Neuronal stem cell (in vitro differentiated cells): ENCODE data around the gene CLSTN3.
"Not testable (repeated sequence)": the region's sequence is repeated elsewhere in the genome, so short reads cannot be mapped to it uniquely, and the experiment has no call there.

Experiments
- DNase-seq: peaks from one replicate; pipeline ENCODE4 v3.0.0-alpha.2; 2013; ENCODE audit warnings: low spot score
- H2AFZ ChIP-seq: one replicate; pipeline ENCODE4 v1.6.1; 2013; ENCODE audit warnings: mild to moderate bottlenecking, low read length, inconsistent platforms
- H2AK5ac ChIP-seq: 2 replicates; pipeline ENCODE4 v1.6.1; 2013; ENCODE audit warnings: low read depth, mild to moderate bottlenecking, inconsistent platforms, low read length, moderate library complexity, mixed read lengths
- H2BK120ac ChIP-seq: 2 replicates; pipeline ENCODE4 v1.6.1; 2013; ENCODE audit warnings: low read depth, mild to moderate bottlenecking, inconsistent platforms, low read length, moderate library complexity, mixed read lengths
- H2BK12ac ChIP-seq: one replicate; pipeline ENCODE4 v1.6.1; 2013; ENCODE audit warnings: low read length, inconsistent platforms
- H2BK15ac ChIP-seq: 2 replicates; pipeline ENCODE4 v1.6.1; 2013; ENCODE audit warnings: mild to moderate bottlenecking, low read length, inconsistent platforms, mixed read lengths
- H2BK5ac ChIP-seq: one replicate; pipeline ENCODE4 v1.6.1; 2013; ENCODE audit warnings: inconsistent platforms, mild to moderate bottlenecking, low read length, moderate library complexity
- H3K14ac ChIP-seq: one replicate; pipeline ENCODE4 v1.6.1; 2013; ENCODE audit warnings: low read length, inconsistent platforms
- H3K18ac ChIP-seq: 2 replicates; pipeline ENCODE4 v1.6.1; 2013; ENCODE audit warnings: low read length, inconsistent platforms
- H3K23ac ChIP-seq: 2 replicates; pipeline ENCODE4 v1.6.1; 2013; ENCODE audit warnings: low read depth, mild to moderate bottlenecking, mixed read lengths, low read length, inconsistent platforms; ENCODE audit not compliant: poor library complexity
- H3K27ac ChIP-seq: replicated peaks from 3 replicates; pipeline ENCODE4 v1.5.1; 2013; ENCODE audit warnings: low read length, inconsistent platforms
- H3K27me3 ChIP-seq, 3 experiments: 2 replicates each; pipeline ENCODE4 v1.6.1; 2013; ENCODE audit warnings: low read length in 3 of 3, mild to moderate bottlenecking in 2 of 3, inconsistent platforms in 1 of 3, low read depth in 1 of 3, mixed read lengths in 1 of 3, moderate library complexity in 1 of 3; ENCODE audit not compliant: control insufficient read depth in 3 of 3, insufficient read depth in 3 of 3
- H3K36me3 ChIP-seq, 2 donors: replicated peaks in 1 of 2; 2 replicates each; pipeline ENCODE4 v1.6.1; 2013; ENCODE audit warnings: low read length in 2 of 2; ENCODE audit not compliant: control insufficient read depth in 2 of 2, insufficient read depth in 2 of 2
- H3K4ac ChIP-seq: 2 replicates; pipeline ENCODE4 v1.6.1; 2013; ENCODE audit warnings: inconsistent platforms, mild to moderate bottlenecking, low read length, moderate library complexity
- H3K4me1 ChIP-seq, 2 donors: 1 replicate in 1 of 2; 2 replicates in 1 of 2; pipeline ENCODE4 v1.6.1; 2013; ENCODE audit warnings: low read length in 2 of 2, low read depth in 1 of 2; ENCODE audit not compliant: control insufficient read depth in 2 of 2, insufficient read depth in 1 of 2
- H3K4me2 ChIP-seq: one replicate; pipeline ENCODE4 v1.6.1; 2013; ENCODE audit warnings: mild to moderate bottlenecking, low read length, inconsistent platforms; ENCODE audit not compliant: insufficient read depth, poor library complexity, severe bottlenecking
- H3K4me3 ChIP-seq, 2 donors: 2 replicates each; pipeline ENCODE4 v1.5.1; 2013; ENCODE audit warnings: low read length in 2 of 2, mild to moderate bottlenecking in 2 of 2, inconsistent platforms in 1 of 2, moderate library complexity in 1 of 2
- H3K79me1 ChIP-seq: one replicate; pipeline ENCODE4 v1.6.1; 2013; ENCODE audit warnings: low read depth, mild to moderate bottlenecking, inconsistent platforms, low read length, moderate library complexity
- H3K9ac ChIP-seq: one replicate; pipeline ENCODE4 v1.6.1; 2013; ENCODE audit warnings: mild to moderate bottlenecking, low read depth, low read length, inconsistent platforms; ENCODE audit not compliant: poor library complexity
- H3K9me3 ChIP-seq, 2 donors: replicated peaks in 1 of 2; 2 replicates each; pipeline versions ENCODE3 to v1.6.1; 2013; ENCODE audit warnings: low read length in 2 of 2, mild to moderate bottlenecking in 2 of 2, inconsistent platforms in 1 of 2, low read depth in 1 of 2, mixed read lengths in 1 of 2, moderate library complexity in 1 of 2; ENCODE audit not compliant: control insufficient read depth in 2 of 2, insufficient read depth in 1 of 2
- H4K8ac ChIP-seq: one replicate; pipeline ENCODE4 v1.6.1; 2013; ENCODE audit warnings: low read depth, mild to moderate bottlenecking, inconsistent platforms, low read length, moderate library complexity
- H4K91ac ChIP-seq: one replicate; pipeline ENCODE4 v1.6.1; 2013; ENCODE audit warnings: low read length, low read depth, mild to moderate bottlenecking, inconsistent platforms; ENCODE audit not compliant: poor library complexity
- WGBS, 2 donors: extraction: QIAGEN DNeasy Blood & Tissue Kit; methylation state at CpG; one replicate each; pipeline ENCODE4 v1.1.7; 2013; ENCODE audit warnings: missing lambda C conversion rate in 2 of 2, mixed read lengths in 1 of 2; ENCODE audit not compliant: insufficient read length in 2 of 2, insufficient replicate concordance in 1 of 2; ENCODE audit errors: extremely low coverage in 2 of 2; 5-methylcytosine and 5-hydroxymethylcytosine counted together

Gene CLSTN3

GRCh38 chr12:7107181-7107580 is 23.0 kb upstream of the CLSTN3 start:
- H4K8ac ChIP-seq, H3K18ac ChIP-seq, H2BK12ac ChIP-seq, H2BK5ac ChIP-seq, H3K27me3 ChIP-seq, H2BK15ac ChIP-seq, H3K23ac ChIP-seq, H4K91ac ChIP-seq, H3K4me2 ChIP-seq, H3K4me1 ChIP-seq, H3K4ac ChIP-seq, H2AFZ ChIP-seq, H3K9ac ChIP-seq, H2AK5ac ChIP-seq, H3K27ac ChIP-seq, H3K14ac ChIP-seq, H2BK120ac ChIP-seq, H3K79me1 ChIP-seq, DNase-seq, H3K4me3 ChIP-seq: not testable (repeated sequence)
- peaks cover 3 to 28% of the 10 kb centered on the region in 2 donors for H3K36me3 ChIP-seq
- no CpG with 5 or more reads among the region's 5 CpGs for WGBS, 2 donors
- peaks cover 2 to 16% of the 10 kb centered on the region in 2 donors for H3K9me3 ChIP-seq

GRCh38 chr12:7107636-7108002 is 22.6 kb upstream of the CLSTN3 start:
- H3K79me1 ChIP-seq: peaks cover 2% of the 10 kb centered on the region
- H4K91ac ChIP-seq: no peak overlapping the region
- peak overlapping the region; percentile 91 for H2BK5ac ChIP-seq
- no CpG with 5 or more reads among the region's 3 CpGs for WGBS, 2 donors
- peak overlapping the region; percentile 85 for H3K4me2 ChIP-seq
- peak overlapping the region; percentile 64 to 76 for H3K4me3 ChIP-seq
- peak overlapping the region; percentile 91 for H2AK5ac ChIP-seq
- peak overlapping the region; percentile 94 for H3K18ac ChIP-seq
- peak overlapping the region; percentile 41 for H3K27ac ChIP-seq
- no peak overlapping the region for H3K4ac ChIP-seq
- peak overlapping the region; percentile 55 for H4K8ac ChIP-seq
- peaks cover 2 to 8% of the 10 kb centered on the region in 2 donors for H3K4me1 ChIP-seq
- peak overlapping the region; percentile 12 for H3K23ac ChIP-seq
- no peak overlapping the region for H2BK120ac ChIP-seq
- H3K9me3 ChIP-seq: peaks cover 2 to 16% of the 10 kb centered on the region in 2 donors
- H3K14ac ChIP-seq: no peak overlapping the region
- no peak for DNase-seq
- no peak overlapping the region for H2BK15ac ChIP-seq
- peak overlapping the region; percentile 90 for H2AFZ ChIP-seq
- H2BK12ac ChIP-seq: no peak overlapping the region
- H3K36me3 ChIP-seq: peaks cover 3 to 23% of the 10 kb centered on the region in 2 donors
- no peaks in the 10 kb centered on the region for H3K27me3 ChIP-seq
- H3K9ac ChIP-seq: peak overlapping the region; percentile 92

GRCh38 chr12:7108003-7108795 is 22.0 kb upstream of the CLSTN3 start:
- H2BK120ac ChIP-seq: peak overlapping the region; percentile 97
- no CpG with 5 or more reads among the region's 30 CpGs for WGBS, 2 donors
- H3K23ac ChIP-seq: peak overlapping the region; percentile 12
- peak overlapping the region; percentile 85 for H3K4me2 ChIP-seq
- peak overlapping the region; percentile 92 for H3K9ac ChIP-seq
- H3K27ac ChIP-seq: peak overlapping the region; percentile 41
- peak overlapping the region; percentile 91 for H2AK5ac ChIP-seq
- peak overlapping the region; percentile 91 for H2BK5ac ChIP-seq
- DNase-seq: peak; percentile 41
- peak overlapping the region; percentile 56 for H4K8ac ChIP-seq
- peak overlapping the region; percentile 64 to 76 for H3K4me3 ChIP-seq
- peak overlapping the region; percentile 94 for H3K18ac ChIP-seq
- peaks cover 2 to 8% of the 10 kb centered on the region in 2 donors for H3K4me1 ChIP-seq
- H3K4ac ChIP-seq: no peak overlapping the region
- peaks cover 3 to 21% of the 10 kb centered on the region in 2 donors for H3K36me3 ChIP-seq
- H3K9me3 ChIP-seq: peaks cover 2 to 16% of the 10 kb centered on the region in 2 donors
- H2AFZ ChIP-seq: peak overlapping the region; percentile 90
- no peak overlapping the region for H3K14ac ChIP-seq
- H2BK12ac ChIP-seq: peak overlapping the region; percentile 67
- no peaks in the 10 kb centered on the region for H3K27me3 ChIP-seq
- H4K91ac ChIP-seq: no peak overlapping the region
- H2BK15ac ChIP-seq: peak overlapping the region; percentile 96
- H3K79me1 ChIP-seq: peaks cover 2% of the 10 kb centered on the region

- no CpG with 5 or more reads among the region's 23 CpGs for WGBS, 2 donors
- Histone ChIP-seq H4K91ac (no peak within 1 kb of the TSS), H3K27me3 (no peaks in the 10 kb centered on the region), H4K8ac (peak within 1 kb of the TSS; percentile 56), H3K9me3 (peaks cover 2 to 16% of the 10 kb centered on the region in 2 donors), H2AK5ac (peak within 1 kb of the TSS; percentile 91), H2AFZ (peak within 1 kb of the TSS; percentile 90), H3K4me3 (peak within 1 kb of the TSS; percentile 64 to 79), H3K4me1 (peaks cover 2 to 8% of the 10 kb centered on the region in 2 donors), H3K14ac (no peak within 1 kb of the TSS), H3K4ac (no peak within 1 kb of the TSS), H3K36me3 (peaks cover under 1 to 13% of the 10 kb centered on the region in 2 donors), H3K27ac (peak within 1 kb of the TSS; percentile 60), H2BK12ac (peak within 1 kb of the TSS; percentile 67), H2BK120ac (peak within 1 kb of the TSS; percentile 97), H3K18ac (peak within 1 kb of the TSS; percentile 94), H3K9ac (peak within 1 kb of the TSS; percentile 92), H3K4me2 (peak within 1 kb of the TSS; percentile 85), H3K79me1 (peaks cover 2% of the 10 kb centered on the region), H3K23ac (peak within 1 kb of the TSS; percentile 12), H2BK5ac (peak within 1 kb of the TSS; percentile 91), H2BK15ac (peak within 1 kb of the TSS; percentile 96)
- DNase-seq: peak; percentile 84
Measured at GRCh38 chr12:7108796-7109571, 21.2 kb upstream of the CLSTN3 start, which contains the start of gene C1RL. TSS of gene C1RL (minus strand) at chr12:7109214. CDS start at chr12:7109180, 34 bp downstream.
